Body of pancreas (tissue), 4 donors: ENCODE data around the gene RAD9B.

Experiments used
- CTCF ChIP-seq, 7 experiments: fragments of 450-650 bp in 4 of 7; fragments of 200-600 bp in 3 of 7; sonication (generic) in 3 of 7; IDR thresholded peaks; one replicate each; pipeline ENCODE4 v1.5.1; 2016 to 2019; ENCODE audit warnings: antibody characterized with exemption in 7 of 7
- POLR2A ChIP-seq, 3 donors: fragments of 450-650 bp; IDR thresholded peaks; one replicate each; pipeline ENCODE4 v1.6.1; 2016; ENCODE audit warnings: antibody characterized with exemption in 3 of 3, mild to moderate bottlenecking in 2 of 3

DNA sequence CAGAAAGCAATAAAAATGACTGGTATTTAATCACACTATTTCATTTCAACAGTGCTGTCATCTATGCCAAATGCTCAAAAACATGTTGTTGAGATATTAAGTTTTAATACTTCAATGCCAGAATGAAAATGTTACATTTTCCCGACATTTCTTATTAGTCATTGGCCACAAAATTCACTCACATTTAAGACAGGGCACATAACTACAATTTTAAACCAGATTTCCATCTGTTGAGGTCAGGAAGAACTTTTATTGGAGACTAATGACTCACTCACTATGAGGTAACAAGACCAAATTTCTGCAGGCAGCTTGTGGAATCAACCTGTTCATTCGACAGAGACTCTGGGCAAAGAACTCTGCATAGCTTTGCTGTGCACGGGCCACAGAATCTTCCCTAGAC lies 44.2 kb downstream of the RAD9B start:
- TF ChIP-seq POLR2A (IDR thresholded peaks at IDR 0.05), result no peak
- TF ChIP-seq CTCF (IDR thresholded peaks at IDR 0.05), result no peak
